H1 (cell line): ENCODE data around the gene KRTAP9-1. TPM values are rescaled to one million over a fixed set of nuclear protein-coding genes. Genes with fewer than 3 reads are reported as not detected.

Source experiments
- CTCF ChIA-PET: fragments of 300-600 bp; sonication (Branson Sonifier 250); formaldehyde crosslinking; loops from one replicate; lab custom pipeline; 2021; ENCODE audit not compliant: partially characterized antibody; lab: Charles Lee
- POLR2A ChIA-PET: fragments of 300-600 bp; sonication (Branson Sonifier 250); formaldehyde crosslinking; loops from one replicate; lab custom pipeline; 2021; ENCODE audit warnings: inconsistent platforms; ENCODE audit not compliant: partially characterized antibody; lab: Charles Lee
- DNase-seq, 2 experiments: peaks; one replicate each; pipeline versions ENCODE4 v3.0.0 to v3.0.0-alpha.2; 2010 to 2022; ENCODE audit warnings: low spot score in 2 of 2, low read depth in 1 of 2, mixed read lengths in 1 of 2
- FAIRE-seq: peaks from 2 replicates; lab custom pipeline; 2011; peaks lifted over from hg19 to GRCh38; lab: Jason Lieb, UNC
- H2AFZ ChIP-seq: 2 replicates; pipeline ENCODE4 v1.8.1; 2012; ENCODE audit warnings: low read length, inconsistent platforms
- H2AK5ac ChIP-seq: 2 replicates; pipeline ENCODE4 v1.6.1; 2013; ENCODE audit warnings: low read depth, low read length
- H2BK120ac ChIP-seq: replicated peaks from 2 replicates; pipeline ENCODE3; 2013; ENCODE audit warnings: low read depth, low read length, inconsistent platforms
- H2BK12ac ChIP-seq: 2 replicates; pipeline ENCODE4 v1.6.1; 2013; ENCODE audit warnings: low read depth, low read length
- H2BK15ac ChIP-seq: 2 replicates; pipeline ENCODE4 v1.6.1; 2013; ENCODE audit warnings: low read length
- H2BK20ac ChIP-seq: 2 replicates; pipeline ENCODE4 v1.6.1; 2013; ENCODE audit warnings: low read length
- H2BK5ac ChIP-seq: 2 replicates; pipeline ENCODE4 v1.6.1; 2013; ENCODE audit warnings: low read depth, low read length
- H3K14ac ChIP-seq: 2 replicates; pipeline ENCODE4 v1.6.1; 2013; ENCODE audit warnings: inconsistent platforms; ENCODE audit not compliant: insufficient read length
- H3K18ac ChIP-seq: 2 replicates; pipeline ENCODE4 v1.6.1; 2013; ENCODE audit warnings: low read length; ENCODE audit errors: extremely low read depth
- H3K23ac ChIP-seq: 2 replicates; pipeline ENCODE4 v1.6.1; 2013; ENCODE audit warnings: inconsistent platforms; ENCODE audit not compliant: insufficient read length
- H3K23me2 ChIP-seq: 2 replicates; pipeline ENCODE4 v1.6.1; 2013; ENCODE audit warnings: low read depth, low read length
- H3K27ac ChIP-seq: 2 replicates; pipeline ENCODE4 v1.6.1; 2011; ENCODE audit warnings: low read depth, low read length, inconsistent platforms
- H3K27me3 ChIP-seq, 4 experiments: replicated peaks in 1 of 4; 1 replicate in 1 of 4; 2 replicates in 3 of 4; pipeline versions ENCODE4 v1.6.1 to v1.8.1; 2011 to 2013; ENCODE audit warnings: low read length in 3 of 4, mild to moderate bottlenecking in 3 of 4, inconsistent platforms in 2 of 4, mixed read lengths in 2 of 4, moderate library complexity in 1 of 4; ENCODE audit not compliant: control insufficient read depth in 3 of 4, insufficient read depth in 3 of 4; ENCODE audit errors: extremely low read depth in 1 of 4
- H3K36me3 ChIP-seq, 4 experiments: 2 replicates each; pipeline versions ENCODE4 v1.6.1 to v1.8.1; 2011 to 2013; ENCODE audit warnings: mild to moderate bottlenecking in 4 of 4, low read length in 3 of 4, moderate library complexity in 2 of 4, control low read depth in 1 of 4, inconsistent platforms in 1 of 4; ENCODE audit not compliant: insufficient read depth in 4 of 4, control insufficient read depth in 2 of 4
- H3K4ac ChIP-seq: replicated peaks from 2 replicates; pipeline ENCODE3; 2013; ENCODE audit warnings: low read length, low read depth, mixed read lengths, inconsistent platforms; ENCODE audit not compliant: insufficient read length
- H3K4me1 ChIP-seq, 4 experiments: replicated peaks in 1 of 4; 1 replicate in 1 of 4; 2 replicates in 3 of 4; pipeline versions ENCODE4 v1.6.1 to v1.8.1; 2011 to 2013; ENCODE audit warnings: low read length in 3 of 4, inconsistent platforms in 2 of 4, mixed read lengths in 1 of 4; ENCODE audit not compliant: insufficient read depth in 4 of 4, control insufficient read depth in 3 of 4
- H3K4me2 ChIP-seq, 2 experiments: 2 replicates each; pipeline versions ENCODE4 v1.6.1 to v1.8.1; 2011 to 2013; ENCODE audit warnings: low read depth in 2 of 2, low read length in 2 of 2, control low read depth in 1 of 2, inconsistent platforms in 1 of 2, mild to moderate bottlenecking in 1 of 2; ENCODE audit not compliant: insufficient read depth in 1 of 2
- H3K4me3 ChIP-seq, 4 experiments: fragments of 200-600, 300-600 bp in 1 of 4; sonication (generic), shearing (Covaris generic), sonication (Bioruptor Twin) in 1 of 4; 2 replicates each; pipeline versions ENCODE4 v1.5.1 to v1.8.1; 2011 to 2016; ENCODE audit warnings: low read length in 4 of 4, low read depth in 3 of 4, control low read depth in 2 of 4, inconsistent platforms in 2 of 4, mild to moderate bottlenecking in 2 of 4, mixed read lengths in 1 of 4, moderate library complexity in 1 of 4; ENCODE audit not compliant: insufficient read depth in 2 of 4; ENCODE audit errors: extremely low read depth in 1 of 4
- H3K56ac ChIP-seq: replicated peaks from 2 replicates; pipeline ENCODE3; 2013; ENCODE audit warnings: low read depth, mild to moderate bottlenecking, mixed read lengths, low read length, inconsistent platforms; ENCODE audit not compliant: insufficient read length
- H3K79me1 ChIP-seq: 2 replicates; pipeline ENCODE4 v1.6.1; 2013; ENCODE audit warnings: low read depth, low read length, control low read depth
- H3K79me2 ChIP-seq, 2 experiments: 2 replicates each; pipeline versions ENCODE4 v1.6.1 to v1.8.1; 2012 to 2013; ENCODE audit warnings: low read length in 2 of 2, mild to moderate bottlenecking in 2 of 2, inconsistent platforms in 1 of 2; ENCODE audit not compliant: insufficient read depth in 2 of 2, control insufficient read depth in 1 of 2
- H3K9ac ChIP-seq, 4 experiments: replicated peaks in 1 of 4; 1 replicate in 1 of 4; 2 replicates in 3 of 4; pipeline versions ENCODE4 v1.6.1 to v1.8.1; 2011 to 2013; ENCODE audit warnings: low read depth in 3 of 4, low read length in 3 of 4, control low read depth in 2 of 4, mild to moderate bottlenecking in 2 of 4, moderate library complexity in 2 of 4, inconsistent platforms in 1 of 4; ENCODE audit errors: extremely low read depth in 1 of 4
- H3K9me3 ChIP-seq, 2 experiments: 2 replicates each; pipeline versions ENCODE4 v1.6.1 to v1.8.1; 2012 to 2013; ENCODE audit warnings: mild to moderate bottlenecking in 2 of 2, moderate library complexity in 2 of 2, control low read depth in 1 of 2, inconsistent platforms in 1 of 2, low read depth in 1 of 2, low read length in 1 of 2, mixed read lengths in 1 of 2; ENCODE audit not compliant: insufficient read depth in 2 of 2
- H4K20me1 ChIP-seq, 2 experiments: replicated peaks in 1 of 2; 2 replicates each; pipeline versions ENCODE3 to v1.8.1; 2011 to 2013; ENCODE audit warnings: inconsistent platforms in 2 of 2, low read length in 2 of 2, mild to moderate bottlenecking in 1 of 2; ENCODE audit not compliant: insufficient read depth in 2 of 2, control insufficient read depth in 1 of 2
- H4K5ac ChIP-seq: 2 replicates; pipeline ENCODE4 v1.6.1; 2013; ENCODE audit warnings: low read length, low read depth, mixed read lengths, inconsistent platforms; ENCODE audit not compliant: insufficient read length
- H4K8ac ChIP-seq: 2 replicates; pipeline ENCODE4 v1.8.0; 2013; ENCODE audit warnings: mild to moderate bottlenecking, moderate library complexity, low read length, inconsistent platforms; ENCODE audit not compliant: insufficient read depth; ENCODE audit errors: extremely low read depth
- H4K91ac ChIP-seq: replicated peaks from 2 replicates; pipeline ENCODE3; 2013; ENCODE audit warnings: low read length, mixed read lengths, inconsistent platforms; ENCODE audit not compliant: insufficient read length
- NRF1 ChIP-seq: IDR thresholded peaks from 2 replicates; pipeline ENCODE4 v1.6.1; 2011; ENCODE audit warnings: mild to moderate bottlenecking, low read depth, low read length, improper control_type of control experiment
- RFX5 ChIP-seq: IDR thresholded peaks from 2 replicates; pipeline ENCODE4 v1.6.1; 2011; ENCODE audit warnings: low read depth, low read length, improper control_type of control experiment, borderline replicate concordance
- WGBS, 2 experiments: shearing (Covaris generic) in 1 of 2; methylation state at CpG; one replicate each; pipeline versions ENCODE4 v1.1.6 to v1.1.7; 2013 to 2015; ENCODE audit warnings: low lambda C conversion rate in 2 of 2, mixed read lengths in 2 of 2, inconsistent platforms in 1 of 2, low coverage in 1 of 2, missing lambda C conversion rate in 1 of 2; ENCODE audit not compliant: insufficient replicate concordance in 2 of 2, insufficient coverage in 1 of 2, insufficient read length in 1 of 2; ENCODE audit errors: extremely low coverage in 1 of 2, missing lambda C conversion rate in 1 of 2; 5-methylcytosine and 5-hydroxymethylcytosine counted together
- polyA plus RNA-seq, 7 experiments: library from polyadenylated mRNA; depleted of rRNA in 3 of 7; stranded (reverse) in 5 of 7; unstranded in 2 of 7; fragments of >200 nt in 5 of 7; fragments of 200-250 nt in 2 of 7; gene quantifications; 1 replicate in 5 of 7; 2 replicates in 1 of 7; 4 replicates in 1 of 7; pipeline versions ENCODE4 v1.2.1 to v1.2.3, GENCODE V29; 2011 to 2013; ENCODE audit warnings: missing spikeins in 2 of 7, mixed read lengths in 2 of 7
- total RNA-seq: library from RNA; stranded (reverse); fragmentation: NEBNext Ultra II Directional; extraction: Animal tissue kit (Norgen Biotek cat#: 25700); gene quantifications from 2 replicates; pipeline ENCODE4 v1.2.1, GENCODE V29; 2021

The KRTAP9-1 gene
- total and polyA plus RNA-seq, 2 of the 8 experiments (the other 6 are each of a cell fraction or from before 2014, with no cell fraction given) = not detected

DNA sequence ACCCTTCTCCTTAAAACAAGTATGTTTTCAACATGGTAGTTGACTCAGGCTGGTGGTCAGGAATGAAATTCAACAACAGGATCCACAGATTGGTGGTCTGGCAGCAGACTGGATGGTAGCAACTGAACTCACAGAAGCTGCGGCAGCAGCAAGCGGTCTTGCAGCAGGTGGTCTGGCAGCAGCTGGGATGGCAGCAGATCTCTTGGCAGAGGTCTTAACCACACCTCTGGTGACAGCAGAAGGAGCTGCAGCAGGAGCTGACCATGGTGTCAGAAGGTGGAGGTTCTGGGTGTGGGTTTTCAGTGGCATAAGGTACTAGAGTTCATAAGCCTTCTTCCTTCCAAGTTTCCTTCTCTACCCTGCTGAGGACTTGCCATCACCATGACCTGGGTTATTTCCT, 2.8 kb upstream of the KRTAP9-1 start:
- POLR2A ChIA-PET = interaction anchor here (0.6 kb wide), 1 partner anchor 43 kb away, joined by 3 read pairs; no protein-coding TSS in a partner anchor
- H2BK20ac ChIP-seq = no peak overlapping the region
- no peak overlapping the region for H3K27ac ChIP-seq
- H3K4ac ChIP-seq = no peak overlapping the region
- no peak overlapping the region for H3K56ac ChIP-seq
- H3K4me2 ChIP-seq = no peak overlapping the region
- 79% methylated on average over 2 of the region's 2 CpGs; no CpG with 5 or more reads in 1 of the 2 experiments for WGBS, 2 experiments
- no peak overlapping the region for H4K8ac ChIP-seq
- H2BK5ac ChIP-seq = no peak overlapping the region
- no peaks in the 10 kb centered on the region; the same call in 1 of the 2 replicates for H3K23me2 ChIP-seq
- H2BK12ac ChIP-seq = no peak overlapping the region
- H2BK15ac ChIP-seq = no peak overlapping the region
- TF ChIP-seq RFX5 (no peak), NRF1 (no peak)
- H2AFZ ChIP-seq = no peak overlapping the region
- no peak overlapping the region for H2BK120ac ChIP-seq
- no peaks in the 10 kb centered on the region for H3K36me3 ChIP-seq
- no peaks in the 10 kb centered on the region for H3K79me1 ChIP-seq
- no peak overlapping the region for H4K5ac ChIP-seq
- H3K23ac ChIP-seq = no peak overlapping the region
- no peaks in the 10 kb centered on the region for H3K79me2 ChIP-seq
- no peak overlapping the region for H3K9ac ChIP-seq
- no peaks in the 10 kb centered on the region for H3K9me3 ChIP-seq
- no peak overlapping the region for H2AK5ac ChIP-seq
- no peak overlapping the region for H4K91ac ChIP-seq
- no peak for DNase-seq
- no peaks in the 10 kb centered on the region; a peak in 2 of 7 replicates for H3K4me1 ChIP-seq
- CTCF ChIA-PET = interaction anchor here (1.4 kb wide), 1 partner anchor 136 kb away, joined by 3 read pairs; no protein-coding TSS in a partner anchor
- H3K4me3 ChIP-seq = no peak overlapping the region
- no peak overlapping the region for H3K14ac ChIP-seq
- no peaks in the 10 kb centered on the region for H3K27me3 ChIP-seq
- H4K20me1 ChIP-seq = no peaks in the 10 kb centered on the region
- H3K18ac ChIP-seq = no peak overlapping the region
- no peak for FAIRE-seq
